ENCODE measurements around the gene CRIP1.

Gene CRIP1

DNA sequence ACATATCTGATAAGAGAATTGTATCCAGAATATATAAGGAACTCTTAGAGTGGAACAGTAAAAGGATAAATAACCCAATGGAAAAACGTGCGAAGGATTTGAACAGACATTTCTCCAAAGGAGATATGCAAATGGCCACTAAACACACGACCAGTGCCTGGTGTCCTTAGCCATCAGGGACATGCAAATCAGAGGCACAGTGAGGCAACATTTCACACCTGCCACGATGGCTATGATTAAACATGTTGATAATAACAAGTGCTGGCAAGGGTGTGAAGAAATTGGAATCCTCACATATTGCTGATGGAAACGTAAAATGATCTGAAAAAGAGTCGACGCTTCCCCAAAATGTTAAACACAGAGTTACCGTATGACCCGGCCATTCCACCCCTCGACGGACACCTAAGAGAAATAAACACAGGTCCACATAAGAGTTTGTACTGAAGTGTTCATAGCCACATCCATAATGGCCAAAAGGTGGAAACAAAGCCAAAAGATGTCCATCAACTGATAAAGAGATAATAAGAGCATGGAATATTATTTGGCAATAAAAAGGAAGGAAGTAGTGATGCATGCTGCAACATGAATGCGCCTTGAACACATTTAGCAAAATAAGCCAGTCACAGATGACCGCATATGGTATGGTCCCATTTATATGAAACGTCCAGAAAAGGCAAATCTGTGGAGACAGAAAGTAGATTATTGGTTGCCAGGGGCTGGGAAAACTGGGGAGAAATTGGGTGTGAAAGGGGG is 33.4 kb downstream of the CRIP1 start:
- DNase-seq: no peak

DNA sequence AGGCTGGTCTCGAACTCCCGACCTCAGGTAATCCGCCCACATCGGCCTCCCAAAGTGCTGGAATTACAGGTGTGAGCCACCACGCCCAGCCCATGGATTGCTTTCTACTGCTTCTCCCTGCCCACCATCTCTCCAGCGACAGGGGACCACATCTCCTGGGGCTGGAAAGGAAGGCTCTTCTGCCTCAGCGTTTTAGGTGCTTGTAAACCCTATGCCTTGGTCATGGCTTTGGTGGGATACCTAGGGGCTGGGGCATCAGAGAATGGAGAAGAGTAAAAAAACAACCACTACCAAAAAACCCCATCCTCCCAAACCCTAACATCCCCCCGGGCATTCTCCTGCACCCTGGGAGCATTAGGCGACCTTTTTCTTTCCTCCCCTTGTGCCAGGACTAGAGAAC is 38.6 kb downstream of the CRIP1 start:
- DNase-seq: no peak

DNA sequence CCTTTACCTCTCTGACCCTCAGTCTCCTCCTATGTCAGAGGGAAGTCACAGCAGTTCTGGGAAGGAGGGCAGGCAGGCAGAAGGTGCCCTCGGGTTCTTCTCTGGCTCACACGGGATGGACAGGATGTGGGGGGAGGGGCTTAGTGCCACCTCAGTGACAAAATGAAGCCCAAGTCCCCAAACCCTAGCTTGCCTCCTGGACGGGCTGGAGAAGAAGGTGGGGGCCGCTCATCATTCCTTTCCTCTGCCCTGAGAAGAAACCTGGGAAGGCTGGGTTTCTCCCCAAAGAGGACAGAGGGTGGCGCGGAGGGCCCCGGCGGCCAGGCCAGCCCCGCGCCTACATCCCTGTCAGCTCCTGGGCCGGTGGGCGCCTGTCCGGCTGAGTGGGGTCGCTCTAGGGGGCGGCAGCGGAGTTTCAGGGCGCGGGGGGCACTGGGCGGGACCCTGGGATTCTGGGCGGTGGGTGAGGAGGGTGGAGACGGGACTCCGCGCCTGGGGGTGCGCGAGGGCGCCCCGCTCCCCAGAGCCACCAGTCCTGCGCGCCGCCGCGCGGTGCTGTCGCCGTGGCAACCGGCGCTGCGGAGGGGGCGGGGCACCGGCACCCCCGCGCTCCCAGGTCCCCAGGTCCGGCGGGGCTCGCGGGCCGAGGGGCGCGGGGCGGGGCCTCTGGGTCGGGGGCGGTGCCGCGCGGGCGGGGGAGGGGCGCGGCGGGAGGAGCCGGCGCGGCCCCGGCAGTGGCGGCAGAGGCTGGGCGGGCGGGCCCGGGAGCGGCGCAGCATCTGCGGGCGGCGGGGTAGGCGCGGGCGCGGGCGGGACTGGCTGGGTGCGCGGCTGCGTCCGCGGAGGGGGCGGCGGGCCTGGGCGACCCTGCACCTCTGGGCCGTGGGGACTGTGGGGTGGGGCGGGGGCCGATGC is 39.4 kb downstream of the CRIP1 start, which contains the start of gene TMEM121:
Gene TMEM121, plus strand, starts transcription at position 723 of the 915 bp plus-strand sequence. CDS start 2,252 bp downstream, outside the sequence.
- DNase-seq: peak; percentile 16

DNA sequence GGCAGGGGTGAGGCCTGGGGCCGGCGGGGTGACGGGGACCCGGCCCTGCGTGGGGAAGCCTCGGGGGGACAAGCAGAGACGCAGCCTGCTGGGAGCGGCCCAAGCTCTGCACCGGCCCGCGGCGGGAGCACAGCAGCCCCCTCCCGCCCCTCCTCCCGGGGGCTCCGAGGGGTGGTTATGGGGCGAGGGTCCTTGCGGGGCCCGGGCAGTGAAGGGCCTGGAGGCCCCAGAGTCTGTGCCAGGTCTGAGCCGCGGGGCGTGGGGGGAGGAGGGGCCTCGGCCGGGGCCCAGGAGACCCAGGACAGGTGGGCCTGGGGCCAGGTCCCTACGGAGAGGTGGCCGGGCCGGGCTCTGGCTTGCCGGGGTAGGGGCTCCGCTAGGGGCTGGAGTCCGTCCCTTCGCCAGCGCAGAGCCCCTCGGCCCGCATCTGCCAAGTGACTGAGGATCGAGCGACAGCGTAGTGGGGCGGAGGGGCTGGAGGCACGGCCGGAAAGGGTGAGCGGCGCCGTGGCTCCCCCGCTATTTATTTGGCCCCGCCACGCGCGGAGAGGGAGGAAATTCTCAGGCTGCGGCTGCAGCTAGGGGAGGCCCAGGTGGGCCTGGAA is 40.2 kb downstream of the CRIP1 start:
- DNase-seq: peak; percentile 13

DNA sequence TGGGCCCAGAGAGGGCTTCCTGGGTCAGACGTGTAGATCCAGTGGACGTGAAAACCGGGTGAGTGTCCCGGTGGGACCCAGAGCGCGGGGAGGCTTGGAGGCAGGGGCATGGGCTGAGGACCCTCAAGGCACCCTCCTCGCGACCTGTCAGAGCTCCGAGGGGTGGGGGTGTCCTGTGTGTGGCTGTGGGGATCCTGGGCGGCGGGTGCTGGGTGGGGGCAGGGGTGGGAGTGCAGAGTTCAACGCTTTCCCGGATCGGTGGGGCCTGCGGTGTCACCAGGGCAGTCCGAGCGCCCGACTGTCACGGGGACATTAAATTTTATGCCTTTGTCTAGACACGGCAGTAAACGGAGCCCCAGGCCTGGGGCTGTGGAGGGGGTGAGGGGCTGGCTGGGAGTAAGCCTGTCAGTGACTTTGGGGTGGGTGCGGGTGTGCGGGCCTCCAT is 40.7 kb downstream of the CRIP1 start:
- DNase-seq: no peak

DNA sequence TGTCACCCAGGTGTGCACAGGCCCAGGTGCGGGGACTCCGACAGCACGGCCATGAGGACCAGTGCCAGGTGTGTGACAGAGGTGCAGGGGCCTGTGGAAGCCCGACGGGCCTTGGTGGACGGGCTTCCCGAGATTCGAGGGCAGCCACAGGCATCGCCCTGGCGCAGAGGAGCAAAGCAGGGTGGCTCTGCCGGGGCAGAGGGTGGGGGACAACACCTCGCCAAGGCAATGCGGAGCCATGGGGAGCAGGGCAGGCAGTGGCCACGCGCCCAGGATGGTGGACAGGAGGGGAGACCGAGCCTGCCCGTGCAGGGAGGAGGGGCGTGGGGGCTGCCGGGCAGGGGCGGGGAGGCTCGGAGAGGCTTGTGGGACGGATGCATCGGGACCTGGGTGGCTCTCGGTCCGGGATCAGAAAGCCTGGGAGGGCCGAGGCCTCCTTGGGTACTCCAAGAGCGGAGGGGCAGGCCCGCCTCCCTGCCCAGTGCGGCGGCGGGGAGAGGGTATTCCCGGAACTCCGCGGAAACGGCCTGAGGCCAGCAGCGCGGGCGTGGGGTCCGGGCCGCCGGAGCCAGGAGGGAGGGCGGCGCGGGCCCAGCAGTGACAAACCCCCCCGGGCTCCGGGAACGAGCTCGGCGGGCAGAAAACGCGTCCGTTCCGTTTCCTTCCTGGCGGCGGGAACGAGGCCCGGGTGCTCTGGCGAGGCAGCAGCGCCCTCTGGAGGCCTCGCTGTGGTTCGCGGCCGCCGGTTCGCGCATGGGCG is 41.3 kb downstream of the CRIP1 start:
- DNase-seq: peak; percentile 81

DNA sequence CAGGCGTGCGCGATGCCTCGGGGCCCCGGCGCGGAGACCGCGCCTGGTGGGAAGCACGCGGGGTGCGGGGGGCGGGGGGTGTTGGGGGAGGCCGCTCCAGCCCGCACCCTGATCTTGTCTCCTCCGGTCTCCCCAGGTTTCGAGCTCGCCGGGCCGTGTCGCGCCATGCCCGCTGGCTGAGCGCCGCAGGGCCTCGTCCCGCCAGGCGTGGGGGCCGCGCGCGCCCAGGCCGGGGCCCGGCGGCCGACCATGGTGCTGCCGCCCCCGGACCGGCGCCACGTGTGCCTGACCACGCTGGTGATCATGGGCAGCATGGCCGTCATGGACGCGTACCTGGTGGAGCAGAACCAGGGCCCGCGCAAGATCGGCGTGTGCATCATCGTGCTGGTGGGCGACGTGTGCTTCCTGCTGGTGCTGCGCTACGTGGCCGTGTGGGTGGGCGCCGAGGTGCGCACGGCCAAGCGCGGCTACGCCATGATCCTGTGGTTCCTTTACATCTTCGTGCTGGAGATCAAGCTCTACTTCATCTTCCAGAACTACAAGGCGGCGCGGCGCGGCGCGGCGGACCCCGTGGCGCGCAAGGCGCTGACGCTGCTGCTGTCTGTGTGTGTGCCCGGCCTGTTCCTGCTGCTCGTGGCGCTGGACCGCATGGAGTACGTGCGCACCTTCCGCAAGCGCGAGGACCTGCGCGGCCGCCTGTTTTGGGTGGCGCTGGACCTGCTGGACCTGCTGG is 42.1 kb downstream of the CRIP1 start:
- DNase-seq: no peak

DNA sequence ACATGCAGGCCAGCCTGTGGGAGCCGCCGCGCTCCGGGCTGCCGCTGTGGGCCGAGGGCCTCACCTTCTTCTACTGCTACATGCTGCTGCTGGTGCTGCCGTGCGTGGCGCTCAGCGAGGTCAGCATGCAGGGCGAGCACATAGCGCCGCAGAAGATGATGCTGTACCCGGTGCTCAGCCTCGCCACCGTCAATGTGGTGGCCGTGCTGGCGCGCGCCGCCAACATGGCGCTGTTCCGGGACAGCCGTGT is 42.6 kb downstream of the CRIP1 start:
- no peak for DNase-seq

DNA sequence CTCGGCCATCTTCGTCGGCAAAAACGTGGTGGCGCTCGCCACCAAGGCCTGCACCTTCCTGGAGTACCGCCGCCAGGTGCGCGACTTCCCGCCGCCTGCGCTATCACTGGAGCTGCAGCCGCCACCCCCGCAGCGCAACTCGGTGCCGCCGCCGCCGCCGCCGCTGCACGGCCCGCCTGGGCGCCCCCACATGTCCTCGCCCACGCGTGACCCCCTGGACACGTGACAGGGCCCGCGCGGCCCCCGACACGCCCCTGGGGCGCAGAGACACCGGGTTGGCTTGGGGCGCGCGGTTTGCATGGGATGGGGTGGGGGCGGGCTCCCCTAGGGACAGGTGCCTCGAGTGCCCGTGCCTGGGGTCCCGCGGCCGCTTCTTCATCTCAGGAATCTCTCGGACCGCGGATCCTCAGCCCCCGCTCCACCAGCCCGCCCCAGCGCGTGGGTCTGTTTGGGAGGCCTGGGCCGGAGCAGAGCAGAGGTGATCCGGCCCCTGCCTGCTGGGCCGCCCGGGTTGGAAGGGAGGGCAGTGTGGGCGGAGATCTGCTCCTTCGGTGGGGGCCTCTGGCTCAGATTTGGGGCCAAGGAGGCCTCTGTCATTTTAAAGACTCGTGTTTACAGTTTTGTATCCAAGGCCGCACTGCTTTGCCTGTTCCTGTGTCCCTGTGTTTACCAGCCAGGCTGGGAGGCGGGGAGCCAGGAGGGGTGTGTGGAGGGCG is 43.0 kb downstream of the CRIP1 start:
- DNase-seq: no peak

DNA sequence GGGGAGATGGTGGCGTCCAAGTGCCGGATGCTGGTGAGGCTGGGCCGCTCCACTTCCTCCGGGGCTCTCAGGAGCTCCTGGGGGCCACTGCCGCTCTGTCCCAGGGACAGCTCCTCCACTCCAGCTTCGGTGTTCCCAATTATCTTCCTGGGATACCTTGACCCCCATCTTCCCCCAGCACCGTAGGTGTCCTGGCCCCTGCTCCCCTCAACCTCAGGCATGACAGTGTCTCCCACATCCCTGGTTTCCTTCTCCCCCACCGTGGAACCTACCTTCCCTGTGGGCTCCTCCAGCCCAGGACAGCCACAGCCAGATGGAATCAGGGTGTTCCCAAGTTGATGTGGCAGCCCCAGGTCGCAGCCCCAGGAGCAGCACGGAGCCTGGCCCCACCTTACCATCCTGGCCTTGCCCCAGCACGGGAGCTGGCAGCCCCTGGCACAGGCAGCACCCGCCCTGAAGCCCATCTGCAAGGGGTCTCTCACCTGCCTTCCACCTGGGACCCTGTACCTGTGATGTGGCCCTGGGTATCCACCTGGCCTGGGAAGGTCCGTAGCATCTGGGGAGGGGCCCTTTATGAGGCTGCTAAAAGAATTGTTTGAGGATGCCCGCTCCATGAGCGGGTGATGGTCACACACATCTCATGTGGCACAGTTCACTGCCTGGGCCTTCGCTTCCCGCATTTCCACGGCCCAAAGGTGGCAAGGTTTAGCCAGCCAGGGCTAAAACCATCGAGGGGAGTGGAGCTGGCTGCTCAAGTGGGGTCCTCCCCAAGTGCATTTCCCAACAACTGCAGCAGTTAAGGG is 43.8 kb downstream of the CRIP1 start:
- no peak for DNase-seq

DNA sequence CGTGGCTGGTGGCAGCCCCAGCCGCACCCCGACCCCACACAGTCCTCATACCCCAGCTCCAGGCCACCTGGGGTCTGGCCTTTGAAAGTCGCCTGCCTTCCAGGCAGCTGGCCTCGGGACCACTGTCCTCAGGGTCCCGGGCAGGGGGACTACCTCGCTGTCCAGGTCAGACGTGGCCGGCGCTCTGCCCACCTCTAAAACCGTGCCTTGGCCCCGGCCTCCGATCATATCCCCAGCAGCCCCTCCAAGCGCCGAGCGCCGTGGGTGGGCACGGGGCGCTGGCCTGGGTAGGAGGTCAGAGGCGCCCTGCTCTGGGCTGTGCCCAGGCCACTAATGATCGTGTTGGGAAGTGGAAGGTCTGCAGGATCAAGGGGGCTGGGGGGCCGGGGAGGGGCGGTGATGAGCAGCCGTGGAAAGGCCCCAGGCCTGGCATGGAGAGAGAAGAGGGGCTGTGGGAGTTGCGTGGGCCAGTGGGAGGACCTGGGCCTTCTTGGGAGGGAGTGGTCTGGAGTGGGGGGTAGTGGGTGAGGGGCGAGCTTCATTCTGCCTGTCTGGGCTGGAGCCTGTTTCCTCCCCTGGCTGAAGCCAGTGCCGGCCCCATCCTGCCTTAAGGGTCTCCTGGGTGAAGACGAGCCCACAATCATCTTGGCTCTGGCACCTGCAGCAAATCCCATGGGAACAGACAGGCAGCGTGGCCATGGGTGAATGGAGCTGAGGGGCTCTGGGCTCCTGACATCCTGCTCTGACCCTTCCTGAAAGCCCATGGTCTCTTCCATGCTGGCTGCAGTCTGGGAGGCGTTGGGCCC is 44.6 kb downstream of the CRIP1 start:
- no peak for DNase-seq

DNA sequence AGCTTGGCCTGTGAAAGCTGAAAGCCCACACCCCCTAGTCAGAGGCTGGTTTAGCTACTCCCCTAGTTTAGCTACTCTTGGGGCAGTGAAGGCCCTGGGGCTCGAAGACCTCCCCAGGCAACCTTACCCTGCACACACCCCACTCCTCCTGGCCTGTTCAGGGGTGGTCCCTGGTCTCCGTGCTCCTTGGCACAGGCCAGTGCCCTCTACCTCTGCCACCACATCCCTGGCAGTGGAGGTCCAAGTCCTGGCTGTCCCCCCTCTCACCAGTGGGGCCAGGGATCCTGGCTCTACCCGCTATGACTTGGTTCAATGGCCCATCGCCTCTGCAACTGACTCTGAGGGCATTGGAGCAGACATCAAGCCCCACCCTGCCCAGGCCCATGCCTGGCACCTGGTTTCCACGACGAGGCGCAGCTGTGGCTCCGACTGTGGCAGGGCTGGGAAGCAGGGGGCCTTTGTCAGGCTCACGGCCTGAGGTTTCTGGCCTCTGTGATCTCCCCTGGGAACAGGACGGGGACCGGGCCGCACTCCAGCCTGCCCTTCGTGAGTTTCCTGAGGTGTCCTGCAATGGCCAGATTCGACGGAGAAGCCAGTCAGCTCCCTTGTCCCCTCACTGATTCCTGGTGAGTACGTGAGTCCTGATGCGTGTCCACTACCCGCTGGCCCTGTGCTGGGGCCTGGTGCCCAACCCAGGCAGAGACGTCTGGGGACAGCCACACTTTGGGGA is 45.4 kb downstream of the CRIP1 start:
- no peak for DNase-seq

DNA sequence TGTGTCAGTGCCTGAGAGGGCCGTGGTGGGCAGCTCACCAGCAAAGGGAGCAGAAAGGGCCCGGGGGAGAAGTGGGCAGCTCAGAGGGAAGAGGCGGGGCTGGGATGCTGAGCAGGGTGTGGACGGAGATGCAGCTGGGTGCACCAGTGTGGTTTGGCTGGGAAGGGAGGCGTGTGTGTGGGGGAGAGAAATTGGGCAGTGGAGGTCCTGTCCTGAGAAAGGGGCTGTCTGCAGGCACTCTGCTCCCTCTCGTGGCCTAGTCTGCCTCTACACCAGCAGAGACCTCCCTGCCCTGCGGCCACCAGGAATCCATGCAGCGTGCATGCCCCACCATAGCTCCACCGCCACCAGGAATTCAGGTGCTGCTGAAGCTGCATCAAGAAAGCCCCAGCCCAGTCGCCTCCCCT is 46.1 kb downstream of the CRIP1 start:
- DNase-seq: no peak

DNA sequence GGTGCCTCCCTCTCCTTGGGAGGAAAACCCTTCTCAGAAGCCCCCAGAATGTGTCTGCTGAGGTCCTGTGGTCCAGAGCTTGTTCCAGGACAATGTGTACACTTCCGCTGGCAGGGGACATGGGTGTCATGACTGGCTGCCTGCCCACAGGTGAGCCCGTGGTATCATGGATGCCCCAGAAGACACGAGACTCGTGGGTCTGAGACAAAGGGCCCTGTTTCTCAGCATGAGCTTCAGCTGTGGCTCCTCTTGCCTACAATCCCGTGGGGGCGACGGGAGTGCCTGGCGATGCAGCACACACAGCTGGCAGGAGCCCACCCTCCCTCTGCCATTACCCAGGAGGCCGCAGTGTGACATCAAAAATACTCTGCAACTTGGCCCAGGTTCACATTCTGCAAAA is 46.7 kb downstream of the CRIP1 start:
- no peak for DNase-seq

DNA sequence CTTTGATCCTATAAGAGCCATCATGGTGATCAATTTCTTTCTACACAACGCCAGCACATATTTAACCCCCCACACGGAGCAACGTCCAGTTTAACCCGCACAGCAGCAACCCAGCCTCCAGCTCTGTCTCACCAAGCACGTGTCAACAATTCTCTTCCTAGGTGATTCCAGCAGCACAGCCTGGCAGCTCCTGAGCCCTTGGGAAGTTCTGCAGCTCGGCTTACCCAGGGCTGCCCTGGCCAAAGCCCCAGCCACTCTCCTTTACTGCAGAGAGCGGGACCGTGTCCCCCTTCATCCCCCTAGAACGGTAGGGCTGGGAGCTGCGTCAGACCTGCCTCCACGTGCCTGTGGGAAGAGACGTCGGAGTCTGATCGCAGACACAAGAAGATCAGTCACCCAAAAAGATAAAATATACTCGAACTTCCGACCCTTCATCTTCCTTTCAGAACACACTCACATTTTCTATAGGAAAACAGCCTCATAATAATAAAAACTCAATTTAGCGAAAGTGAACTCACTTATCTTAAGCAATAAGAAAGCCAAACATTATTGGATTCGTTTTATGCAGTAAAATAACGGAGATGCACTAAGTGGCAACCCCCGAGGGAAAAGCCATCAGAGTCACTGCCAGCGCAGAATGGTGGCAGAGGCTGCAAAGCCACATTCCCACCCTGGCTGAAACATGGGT is 47.3 kb downstream of the CRIP1 start:
- no peak for DNase-seq

DNA sequence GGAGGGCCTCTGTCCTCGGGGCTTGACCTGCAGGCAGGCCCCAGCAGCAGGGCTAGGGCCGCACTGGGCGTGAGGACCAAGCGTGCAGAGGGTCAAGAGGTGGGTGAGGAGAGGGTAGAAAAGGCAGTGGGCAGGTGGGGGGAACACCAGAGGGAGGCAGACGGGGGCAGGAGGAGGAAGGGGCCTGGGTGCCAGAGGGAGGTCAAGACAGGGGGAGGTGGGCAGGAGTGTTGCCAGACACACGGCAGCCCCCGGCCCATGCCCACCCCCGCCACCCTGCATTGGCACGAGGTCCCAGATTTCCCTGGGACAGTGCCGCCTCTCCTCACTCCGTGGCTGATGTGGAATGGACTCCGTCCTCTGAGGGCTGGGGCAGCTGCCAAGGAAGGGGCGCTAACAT is 47.9 kb downstream of the CRIP1 start:
- DNase-seq: no peak

DNA sequence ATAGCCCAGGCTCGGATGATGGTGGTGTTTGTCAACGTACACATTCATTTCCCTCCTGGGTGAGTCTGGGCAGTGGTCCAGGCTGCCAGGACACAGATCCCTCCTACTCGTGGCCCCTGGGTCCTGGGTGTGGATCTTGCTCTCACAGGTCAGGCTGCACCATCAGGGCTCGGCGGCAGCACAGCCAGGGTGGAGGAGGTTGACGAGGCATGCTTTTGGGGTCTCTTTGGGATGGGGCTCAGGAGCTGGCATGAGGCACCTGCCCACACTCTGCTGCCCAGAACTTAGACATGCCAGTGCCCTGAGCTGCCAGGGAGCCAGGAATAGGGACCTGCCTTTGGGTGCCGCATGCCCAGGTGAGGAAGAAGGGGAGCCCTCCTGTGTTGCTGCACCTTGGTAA is 49.4 kb downstream of the CRIP1 start:
- DNase-seq: no peak

Measured in DMS79 treated with DMSO at 0.1 percent for 48 hours (cell line).